Measurements from ENCODE around the gene PRKAR1A. TPM values are rescaled to one million over a fixed set of nuclear protein-coding genes. Genes with fewer than 3 reads are reported as not detected.

PRKAR1A gene
- total RNA-seq (100 to 1,000 TPM; 251 to 297 TPM), polyA plus RNA-seq (100 to 1,000 TPM in 1 of 2 donors, 10 to 100 TPM in 1; 97.0 to 104 TPM)
- long read RNA-seq, donor 1, full-length matches to known transcripts: 82 of 139 reads
- long read RNA-seq, donor 1, partial matches to known transcripts: 15 of 139 reads
- long read RNA-seq, donor 1, other reads (novel, unspliced or antisense): 42 of 139 reads
- long read RNA-seq, donor 2, full-length matches to known transcripts: 231 of 288 reads
- long read RNA-seq, donor 2, partial matches to known transcripts: 24 of 288 reads
- long read RNA-seq, donor 2, other reads (novel, unspliced or antisense): 33 of 288 reads

DNA sequence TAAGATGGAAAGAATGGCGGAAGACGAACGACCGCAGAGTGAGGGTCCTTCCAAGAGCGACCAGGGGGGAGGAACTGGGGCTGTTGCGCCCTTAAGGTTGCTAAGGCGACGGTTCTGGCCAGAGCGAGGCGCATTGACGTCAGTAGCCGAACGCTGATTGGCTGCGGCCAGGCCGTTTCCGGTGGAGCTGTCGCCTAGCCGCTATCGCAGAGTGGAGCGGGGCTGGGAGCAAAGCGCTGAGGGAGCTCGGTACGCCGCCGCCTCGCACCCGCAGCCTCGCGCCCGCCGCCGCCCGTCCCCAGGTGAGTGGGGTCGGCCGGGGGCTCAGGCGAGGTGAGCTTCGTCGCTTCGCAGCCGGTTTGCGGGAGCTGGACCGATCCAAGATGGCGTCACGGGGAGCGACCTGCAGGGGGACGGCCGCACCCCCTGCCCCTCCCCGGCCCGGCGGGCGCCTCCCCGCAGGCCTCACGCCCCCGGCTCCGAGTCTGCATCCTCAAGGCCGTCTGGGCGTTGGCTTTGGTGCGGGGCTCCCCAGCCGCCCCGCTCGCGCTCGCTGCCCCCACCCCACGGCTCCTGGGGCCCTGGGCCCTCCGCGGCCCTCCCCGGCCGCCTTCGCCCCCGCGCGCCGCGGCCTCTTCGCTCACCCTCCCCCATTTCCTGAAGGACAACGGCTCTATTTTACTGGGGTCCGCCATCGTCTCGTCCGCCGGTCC lies at the start of gene PRKAR1A:
TSS of gene PRKAR1A (plus strand) at position 184 of the 713 bp plus-strand sequence. CDS start 2,970 bp downstream, outside the sequence.
- Histone ChIP-seq H3K27me3 (ENCODE audit: control insufficient read depth in 1 of 2, insufficient read depth in 2 of 2, low read length in 1 of 2) (no peaks in the 10 kb centered on the region), H3K27ac (ENCODE audit: low read depth in 1 of 2, low read length in 2 of 2) (peak within 1 kb of the TSS; percentile 72 to 96), H3K36me3 (ENCODE audit: control insufficient read depth in 1 of 2, insufficient read depth in 2 of 2, low read length in 1 of 2) (no peaks in the 10 kb centered on the region), H3K4me1 (ENCODE audit: control insufficient read depth in 1 of 2, insufficient read depth in 2 of 2, low read length in 2 of 2) (no peaks in the 10 kb centered on the region), H3K9me3 (ENCODE audit: control insufficient read depth, low read length) (no peaks in the 10 kb centered on the region), H3K4me3 (ENCODE audit: low read length in 2 of 2) (peak within 1 kb of the TSS; percentile 68 to 89)
- intact Hi-C loops (cut with DNase I): loop anchor here (5.0 kb wide), 2 partner anchors 45 to 265 kb away; partner anchors contain the start of gene AMZ2 (in 1 of the 2)
- WGBS, 2 donors: 0 to 1% methylated on average over 76 to 81 of the region's 81 CpGs
- ATAC-seq (ENCODE audit: low FRiP score) (peak; percentile 97), DNase-seq (peak; percentile 97 to 98)

DNA sequence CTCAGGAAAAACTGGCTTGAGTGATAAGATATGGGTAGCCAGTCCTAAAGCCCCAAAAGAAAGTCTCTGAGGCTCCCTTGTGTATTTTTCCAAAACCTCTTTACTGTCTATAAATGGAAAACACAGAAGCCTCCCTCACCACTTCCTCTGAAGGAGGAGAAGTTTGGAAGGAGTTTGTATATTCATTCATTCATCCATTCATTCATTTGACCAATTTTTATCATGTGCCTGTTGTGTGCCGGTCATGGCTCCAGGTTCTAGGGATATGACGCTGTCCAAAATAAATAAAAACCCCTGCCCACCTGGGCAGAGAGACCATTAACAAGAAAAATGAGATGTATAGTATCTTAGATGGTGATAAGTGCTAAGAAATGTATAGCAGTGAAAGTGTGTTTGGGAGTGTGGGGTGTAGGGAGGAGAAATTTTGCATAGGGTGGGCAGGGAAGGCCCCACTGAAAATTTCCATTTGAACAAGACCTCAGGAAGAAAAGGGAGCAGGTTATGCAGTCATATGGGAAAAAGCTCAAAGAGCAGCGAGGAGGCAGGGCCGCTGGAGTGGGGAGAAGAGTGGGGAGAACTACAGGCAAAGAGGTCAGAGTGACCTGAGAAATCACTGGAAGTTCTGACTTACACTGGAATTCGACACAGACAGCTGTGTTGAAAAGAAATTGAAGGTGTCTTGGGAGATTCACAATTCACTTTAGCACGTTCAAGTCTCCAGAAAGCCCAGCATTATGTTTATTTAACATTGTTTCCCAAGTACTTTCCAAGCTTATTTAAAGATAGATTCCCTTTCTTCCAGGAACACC lies 48.8 kb upstream of the PRKAR1A start:
- no peaks in the 10 kb centered on the region for H3K4me1 ChIP-seq (ENCODE audit: control insufficient read depth in 1 of 2, insufficient read depth in 2 of 2, low read length in 2 of 2)
- H3K9me3 ChIP-seq (ENCODE audit: control insufficient read depth, low read length): no peaks in the 10 kb centered on the region
- DNase-seq (no peak), ATAC-seq (ENCODE audit: low FRiP score) (no peak)
- intact Hi-C loops (cut with DNase I): loop anchor here (5.0 to 10.0 kb wide), 4 partner anchors 201 to 294 kb away; partner anchors contain the start of gene AMZ2 (in 1 of the 2)
- 45 to 46% methylated on average over 6 of the region's 6 CpGs for WGBS, 2 donors
- no peaks in the 10 kb centered on the region for H3K36me3 ChIP-seq (ENCODE audit: control insufficient read depth in 1 of 2, insufficient read depth in 2 of 2, low read length in 1 of 2)
- no peaks in the 10 kb centered on the region for H3K27me3 ChIP-seq (ENCODE audit: control insufficient read depth in 1 of 2, insufficient read depth in 2 of 2, low read length in 1 of 2)
- no peak overlapping the region for H3K27ac ChIP-seq (ENCODE audit: low read depth in 1 of 2, low read length in 2 of 2)
- no peak overlapping the region for H3K4me3 ChIP-seq (ENCODE audit: low read length in 2 of 2)

DNA sequence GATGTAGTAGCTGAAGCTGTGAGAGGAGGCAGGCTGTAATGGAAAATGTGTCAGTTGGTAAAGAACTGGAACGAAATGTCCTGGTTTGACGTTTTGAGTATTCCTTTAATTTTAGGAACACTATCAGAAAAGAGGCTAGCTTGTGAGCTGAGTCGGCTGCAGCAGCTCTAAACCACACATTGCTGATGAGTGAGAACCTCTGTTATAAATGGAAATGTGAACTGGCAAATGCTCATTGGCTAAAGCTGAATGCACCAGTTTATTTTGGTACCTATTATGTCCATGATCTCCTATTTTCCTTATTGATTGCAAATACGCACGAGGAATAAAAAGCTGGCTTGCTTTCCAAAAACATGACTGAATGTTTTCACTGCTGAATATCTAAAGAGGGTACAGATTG lies 43.9 kb upstream of the PRKAR1A start:
- Histone ChIP-seq H3K27ac (ENCODE audit: low read depth in 1 of 2, low read length in 2 of 2) (peak overlapping the region in 1 of 2 donors; percentile 50), H3K4me1 (ENCODE audit: control insufficient read depth in 1 of 2, insufficient read depth in 2 of 2, low read length in 2 of 2) (no peaks in the 10 kb centered on the region), H3K4me3 (ENCODE audit: low read length in 2 of 2) (no peak overlapping the region), H3K27me3 (ENCODE audit: control insufficient read depth in 1 of 2, insufficient read depth in 2 of 2, low read length in 1 of 2) (no peaks in the 10 kb centered on the region), H3K9me3 (ENCODE audit: control insufficient read depth, low read length) (no peaks in the 10 kb centered on the region), H3K36me3 (ENCODE audit: control insufficient read depth in 1 of 2, insufficient read depth in 2 of 2, low read length in 1 of 2) (no peaks in the 10 kb centered on the region)
- DNase-seq (no peak), ATAC-seq (ENCODE audit: low FRiP score) (no peak)
- intact Hi-C loops (cut with DNase I): loop anchor here (5.0 to 10.0 kb wide), 4 partner anchors 44 to 296 kb away; partner anchors contain the start of gene PRKAR1A (in 2 of the 2)
- WGBS, 2 donors: 2 to 3% methylated on average over 5 of the region's 5 CpGs

DNA sequence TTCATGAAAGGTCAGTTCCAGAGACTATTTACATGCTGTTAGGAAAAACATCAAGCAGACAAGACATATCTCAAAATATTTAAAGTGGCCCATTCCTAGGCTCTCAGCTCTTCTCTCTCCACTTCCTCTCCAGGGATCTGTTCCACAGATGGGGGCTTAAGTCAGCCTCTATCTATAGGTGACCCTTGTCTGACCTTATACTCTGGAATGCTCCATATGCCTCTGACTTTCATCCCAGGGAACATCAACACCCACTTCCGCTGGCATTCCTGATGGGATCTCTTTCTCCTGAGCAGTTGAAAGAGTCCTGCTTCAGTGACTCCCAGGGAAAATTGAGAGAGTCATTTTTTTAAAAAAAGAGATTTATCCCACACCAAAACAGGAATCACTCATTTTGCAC lies 43.4 kb upstream of the PRKAR1A start:
- 63 to 68% methylated on average over 1 of the region's 1 CpG for WGBS, 2 donors
- H3K36me3 ChIP-seq (ENCODE audit: control insufficient read depth in 1 of 2, insufficient read depth in 2 of 2, low read length in 1 of 2): no peaks in the 10 kb centered on the region
- H3K27ac ChIP-seq (ENCODE audit: low read depth in 1 of 2, low read length in 2 of 2): peak overlapping the region in 1 of 2 donors; percentile 55
- no peak for ATAC-seq (ENCODE audit: low FRiP score)
- H3K4me3 ChIP-seq (ENCODE audit: low read length in 2 of 2): no peak overlapping the region
- no peak for DNase-seq
- intact Hi-C loops (cut with DNase I): loop anchor here (5.0 to 10.0 kb wide), 4 partner anchors 44 to 296 kb away; partner anchors contain the start of gene PRKAR1A (in 2 of the 2)
- H3K27me3 ChIP-seq (ENCODE audit: control insufficient read depth in 1 of 2, insufficient read depth in 2 of 2, low read length in 1 of 2): no peaks in the 10 kb centered on the region
- H3K9me3 ChIP-seq (ENCODE audit: control insufficient read depth, low read length): no peaks in the 10 kb centered on the region
- H3K4me1 ChIP-seq (ENCODE audit: control insufficient read depth in 1 of 2, insufficient read depth in 2 of 2, low read length in 2 of 2): no peaks in the 10 kb centered on the region

GRCh38 chr17:68470961-68471360 lies 41.3 kb upstream of the PRKAR1A start:
- WGBS, 2 donors: 98 to 100% methylated on average over 1 of the region's 1 CpG

DNA sequence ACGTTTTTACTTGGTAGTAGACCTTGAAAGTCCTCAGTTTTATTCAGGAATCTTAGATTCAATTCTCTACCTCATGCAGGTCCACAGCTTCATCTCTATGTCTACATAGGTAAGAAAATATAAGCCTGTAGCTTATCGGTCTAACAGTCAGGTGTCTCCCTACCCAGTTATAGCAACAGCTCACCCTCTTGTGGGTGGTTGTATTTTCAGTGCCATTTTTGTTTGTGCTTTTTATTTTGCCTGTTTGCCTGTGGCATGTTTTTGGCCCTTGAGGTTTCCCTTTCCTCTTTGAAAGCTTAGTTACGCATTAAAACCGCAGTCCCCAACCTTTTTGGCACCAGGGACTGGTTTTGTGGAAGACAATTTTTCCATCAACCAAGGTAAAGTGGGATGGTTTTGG lies 31.3 kb upstream of the PRKAR1A start:
- DNase-seq (no peak), ATAC-seq (ENCODE audit: low FRiP score) (no peak)
- Histone ChIP-seq H3K4me1 (ENCODE audit: control insufficient read depth in 1 of 2, insufficient read depth in 2 of 2, low read length in 2 of 2) (peaks cover 0 to 3% of the 10 kb centered on the region in 2 donors), H3K27ac (ENCODE audit: low read depth in 1 of 2, low read length in 2 of 2) (no peak overlapping the region), H3K36me3 (ENCODE audit: control insufficient read depth in 1 of 2, insufficient read depth in 2 of 2, low read length in 1 of 2) (no peaks in the 10 kb centered on the region), H3K9me3 (ENCODE audit: control insufficient read depth, low read length) (no peaks in the 10 kb centered on the region), H3K27me3 (ENCODE audit: control insufficient read depth in 1 of 2, insufficient read depth in 2 of 2, low read length in 1 of 2) (no peaks in the 10 kb centered on the region), H3K4me3 (ENCODE audit: low read length in 2 of 2) (no peak overlapping the region)
- intact Hi-C loops (cut with DNase I): no loop called here
- WGBS, 2 donors: 88 to 91% methylated on average over 4 of the region's 4 CpGs

More at GRCh38 chr17:68470961-68471360, 41.3 kb upstream of the PRKAR1A start:
- Histone ChIP-seq H3K27me3 (ENCODE audit: control insufficient read depth in 1 of 2, insufficient read depth in 2 of 2, low read length in 1 of 2) (no peaks in the 10 kb centered on the region), H3K9me3 (ENCODE audit: control insufficient read depth, low read length) (no peaks in the 10 kb centered on the region), H3K4me3 (ENCODE audit: low read length in 2 of 2) (no peak overlapping the region), H3K36me3 (ENCODE audit: control insufficient read depth in 1 of 2, insufficient read depth in 2 of 2, low read length in 1 of 2) (no peaks in the 10 kb centered on the region), H3K4me1 (ENCODE audit: control insufficient read depth in 1 of 2, insufficient read depth in 2 of 2, low read length in 2 of 2) (no peaks in the 10 kb centered on the region), H3K27ac (ENCODE audit: low read depth in 1 of 2, low read length in 2 of 2) (no peak overlapping the region)
- DNase-seq (no peak), ATAC-seq (ENCODE audit: low FRiP score) (no peak)
- intact Hi-C loops (cut with DNase I): no loop called here

DNA sequence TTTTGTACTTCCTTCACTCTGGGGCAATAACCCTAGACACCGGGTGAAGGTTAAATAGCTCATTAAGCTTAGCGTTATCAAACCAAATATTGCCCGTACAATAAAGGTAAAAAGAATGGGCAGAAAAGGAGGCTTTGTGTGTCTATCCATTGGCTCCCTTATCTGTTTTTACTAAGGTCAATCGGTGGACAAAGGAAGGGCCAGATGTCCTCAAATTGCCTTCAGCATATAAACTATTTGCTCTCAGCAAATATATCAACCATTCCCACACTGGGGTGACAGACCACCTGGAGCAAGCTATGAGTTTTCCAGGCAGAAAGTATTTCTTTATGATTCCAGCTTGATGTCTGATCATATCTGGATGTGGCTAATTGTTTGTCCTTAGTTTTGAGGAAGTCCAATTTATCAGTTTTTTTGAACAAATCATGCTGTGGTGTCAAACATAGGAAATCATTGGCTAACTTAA lies 29.6 kb upstream of the PRKAR1A start:
- 52 to 62% methylated on average over 4 of the region's 4 CpGs for WGBS, 2 donors
- Histone ChIP-seq H3K4me3 (ENCODE audit: low read length in 2 of 2) (no peak overlapping the region), H3K9me3 (ENCODE audit: control insufficient read depth, low read length) (no peaks in the 10 kb centered on the region), H3K27ac (ENCODE audit: low read depth in 1 of 2, low read length in 2 of 2) (no peak overlapping the region), H3K27me3 (ENCODE audit: control insufficient read depth in 1 of 2, insufficient read depth in 2 of 2, low read length in 1 of 2) (no peaks in the 10 kb centered on the region), H3K36me3 (ENCODE audit: control insufficient read depth in 1 of 2, insufficient read depth in 2 of 2, low read length in 1 of 2) (no peaks in the 10 kb centered on the region), H3K4me1 (ENCODE audit: control insufficient read depth in 1 of 2, insufficient read depth in 2 of 2, low read length in 2 of 2) (peaks cover 0 to 3% of the 10 kb centered on the region in 2 donors)
- DNase-seq (no peak), ATAC-seq (ENCODE audit: low FRiP score) (no peak)
- intact Hi-C loops (cut with DNase I): no loop called here

DNA sequence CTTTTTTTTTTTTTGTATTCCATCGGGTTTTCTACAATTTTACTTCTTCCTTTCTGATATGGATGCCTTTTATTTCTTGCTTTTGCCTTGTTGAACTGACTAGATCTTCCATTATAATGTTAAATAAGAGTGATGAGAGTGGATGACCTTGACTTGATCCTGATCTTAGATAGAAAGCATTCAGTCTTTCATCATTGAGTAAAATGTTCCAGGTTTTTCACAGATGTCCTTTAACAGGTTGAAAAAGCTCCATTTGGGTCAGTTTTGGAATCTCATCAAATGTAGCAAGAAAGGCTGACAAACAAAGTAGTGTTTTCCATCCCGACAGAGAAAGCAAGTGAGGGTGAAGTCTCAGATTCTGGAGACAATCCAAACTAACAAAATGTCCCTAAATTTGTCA lies 27.8 kb upstream of the PRKAR1A start:
- H3K27me3 ChIP-seq (ENCODE audit: control insufficient read depth in 1 of 2, insufficient read depth in 2 of 2, low read length in 1 of 2): no peaks in the 10 kb centered on the region
- H3K36me3 ChIP-seq (ENCODE audit: control insufficient read depth in 1 of 2, insufficient read depth in 2 of 2, low read length in 1 of 2): no peaks in the 10 kb centered on the region
- H3K4me3 ChIP-seq (ENCODE audit: low read length in 2 of 2): no peak overlapping the region
- 47 to 59% methylated on average over 2 of the region's 2 CpGs for WGBS, 2 donors
- H3K4me1 ChIP-seq (ENCODE audit: control insufficient read depth in 1 of 2, insufficient read depth in 2 of 2, low read length in 2 of 2): no peaks in the 10 kb centered on the region
- no peak for ATAC-seq (ENCODE audit: low FRiP score)
- DNase-seq: no peak
- intact Hi-C loops (cut with DNase I): no loop called here
- H3K27ac ChIP-seq (ENCODE audit: low read depth in 1 of 2, low read length in 2 of 2): no peak overlapping the region
- H3K9me3 ChIP-seq (ENCODE audit: control insufficient read depth, low read length): no peaks in the 10 kb centered on the region

All from aorta (tissue), 5 donors.